Measurements from ENCODE around the gene NDUFV3. TPM values are rescaled to one million over a fixed set of nuclear protein-coding genes. Genes with fewer than 3 reads are reported as not detected.

NDUFV3 gene
- polyA plus RNA-seq, 1 of the 3 experiments (the other 2 are of a cell fraction): 32.9 TPM

GRCh38 chr21:42959728-42960127, 66.6 kb downstream of the NDUFV3 start:
- Histone ChIP-seq H3K4me1 (ENCODE audit: control insufficient read depth in 1 of 2, insufficient read depth in 2 of 2, low read depth in 1 of 2, low read length in 1 of 2) (no peaks in the 10 kb centered on the region), H3F3A (replicated peaks; ENCODE audit: insufficient read depth) (no peaks in the 10 kb centered on the region), H3K9ac (no peak overlapping the region), H3K36me3 (replicated peaks in 1 of 2; ENCODE audit: control insufficient read depth in 1 of 2, insufficient read depth in 2 of 2, low read length in 1 of 2) (no peaks in the 10 kb centered on the region), H3K79me2 (ENCODE audit: insufficient read depth) (no peaks in the 10 kb centered on the region), H3K4me3 (ENCODE audit: low read depth in 2 of 2, low read length in 1 of 2) (no peak overlapping the region), H3K4me2 (no peak overlapping the region), H3K9me2 (no peaks in the 10 kb centered on the region), H3K9me3 (no peaks in the 10 kb centered on the region), H3K27ac (ENCODE audit: low read depth in 2 of 2, low read length in 1 of 2) (no peak overlapping the region), H3K27me3 (ENCODE audit: insufficient read depth) (no peaks in the 10 kb centered on the region), H2AFZ (ENCODE audit: low read depth) (no peak overlapping the region), H4K20me1 (ENCODE audit: insufficient read depth) (no peaks in the 10 kb centered on the region)
- ChIA-PET CTCF (no interaction called here), POLR2A (no interaction called here)
- 86% methylated on average over 3 of the region's 3 CpGs for WGBS (ENCODE audit: low lambda C conversion rate)
- DNase-seq: no peak
- TF ChIP-seq NRF1 (IDR thresholded peaks at IDR 0.05; ENCODE audit: low read depth, low read length): no peak
- TF ChIP-seq POLR2AphosphoS5 (IDR thresholded peaks at IDR 0.05; ENCODE audit: low read depth, low read length): no peak
- no peak for TF ChIP-seq ELF1 (IDR thresholded peaks at IDR 0.05)
- no peak for TF ChIP-seq RXRA (IDR thresholded peaks at IDR 0.05; ENCODE audit: borderline replicate concordance, low read depth)
- no peak for TF ChIP-seq NFIC (IDR thresholded peaks at IDR 0.05; ENCODE audit: borderline replicate concordance)
- no peak for TF ChIP-seq USF2 (IDR thresholded peaks at IDR 0.05; ENCODE audit: borderline replicate concordance, low read depth, low read length)
- no peak for TF ChIP-seq REST (IDR thresholded peaks at IDR 0.05; ENCODE audit: low read depth, low read length)
- TF ChIP-seq YY1 (IDR thresholded peaks at IDR 0.05; ENCODE audit: low read depth): no peak
- no peak for TF ChIP-seq FOXJ3 (CRISPR knock-in tag; IDR thresholded peaks at IDR 0.05)
- TF ChIP-seq PBX3 (IDR thresholded peaks at IDR 0.05): no peak
- no peak for TF ChIP-seq SMC3 (IDR thresholded peaks at IDR 0.05; ENCODE audit: low read depth, low read length)
- no peak for TF ChIP-seq JUND (IDR thresholded peaks at IDR 0.05)
- TF ChIP-seq ZBTB33 (IDR thresholded peaks at IDR 0.05; ENCODE audit: borderline replicate concordance, low read depth): no peak
- no peak for TF ChIP-seq RCOR1 (IDR thresholded peaks at IDR 0.05; ENCODE audit: low read length)
- TF ChIP-seq MEF2A (IDR thresholded peaks at IDR 0.05; ENCODE audit: borderline replicate concordance, low read depth): no peak
- no peak for TF ChIP-seq TEAD4 (IDR thresholded peaks at IDR 0.05; ENCODE audit: borderline replicate concordance, insufficient read depth)

Data from SK-N-SH (cell line).